H1 (cell line): ENCODE measurements around the gene PLCL1. TPM values are rescaled to one million over a fixed set of nuclear protein-coding genes. Genes with fewer than 3 reads are reported as not detected.

Source experiments
- BACH1 ChIP-seq: IDR thresholded peaks from 2 replicates; pipeline ENCODE4 v1.6.1; 2012; ENCODE audit warnings: low read length, improper control_type of control experiment
- RAD21 ChIP-seq, 2 experiments: IDR thresholded peaks in 1 of 2; conservative IDR thresholded peaks in 1 of 2; 2 replicates each; pipeline ENCODE4 v1.6.1; 2011; ENCODE audit warnings: low read depth in 2 of 2, low read length in 2 of 2, improper control_type of control experiment in 1 of 2, inconsistent platforms in 1 of 2, mild to moderate bottlenecking in 1 of 2, moderate library complexity in 1 of 2
- SAP30 ChIP-seq: fragments of 300-600 bp; sonication (generic); IDR thresholded peaks from 2 replicates; pipeline ENCODE4 v1.7.1; 2012; ENCODE audit warnings: low read length, moderate library complexity, mild to moderate bottlenecking, inconsistent platforms; ENCODE audit not compliant: insufficient read depth, insufficient replicate concordance
- TAF1 ChIP-seq: IDR thresholded peaks from 2 replicates; pipeline ENCODE4 v1.6.1; 2011; ENCODE audit warnings: mild to moderate bottlenecking, low read depth, low read length
- polyA plus RNA-seq, 7 experiments: library from polyadenylated mRNA; depleted of rRNA in 3 of 7; stranded (reverse) in 5 of 7; unstranded in 2 of 7; fragments of >200 nt in 5 of 7; fragments of 200-250 nt in 2 of 7; gene quantifications; 1 replicate in 5 of 7; 2 replicates in 1 of 7; 4 replicates in 1 of 7; pipeline versions ENCODE4 v1.2.1 to v1.2.3, GENCODE V29; 2011 to 2013; ENCODE audit warnings: missing spikeins in 2 of 7, mixed read lengths in 2 of 7
- total RNA-seq: library from RNA; stranded (reverse); fragmentation: NEBNext Ultra II Directional; extraction: Animal tissue kit (Norgen Biotek cat#: 25700); gene quantifications from 2 replicates; pipeline ENCODE4 v1.2.1, GENCODE V29; 2021

Gene PLCL1
- total and polyA plus RNA-seq, 2 of the 8 experiments (the other 6 are each of a cell fraction or from before 2014, with no cell fraction given), result not detected

- no peak for TF ChIP-seq SAP30
- TF ChIP-seq RAD21 (IDR thresholded peaks at IDR 0.05 in 1 of 2, conservative IDR thresholded peaks at IDR 0.05 in 1 of 2; ENCODE audit: low read depth in 2 of 2, low read length in 2 of 2), result no peak
- no peak for TF ChIP-seq TAF1
- no peak for TF ChIP-seq BACH1
- TF ChIP-seq, all 59 proteins: peak for 0
Observed at GRCh38 chr2:198053776-198054175, 249.4 kb downstream of the PLCL1 start (continued).
